ENCODE results near the gene CISTR. TPM values are rescaled to one million over a fixed set of nuclear protein-coding genes. Genes with fewer than 3 reads are reported as not detected.

Gene CISTR
- total RNA-seq, 3 donors from 2014 or later: not detected

DNA sequence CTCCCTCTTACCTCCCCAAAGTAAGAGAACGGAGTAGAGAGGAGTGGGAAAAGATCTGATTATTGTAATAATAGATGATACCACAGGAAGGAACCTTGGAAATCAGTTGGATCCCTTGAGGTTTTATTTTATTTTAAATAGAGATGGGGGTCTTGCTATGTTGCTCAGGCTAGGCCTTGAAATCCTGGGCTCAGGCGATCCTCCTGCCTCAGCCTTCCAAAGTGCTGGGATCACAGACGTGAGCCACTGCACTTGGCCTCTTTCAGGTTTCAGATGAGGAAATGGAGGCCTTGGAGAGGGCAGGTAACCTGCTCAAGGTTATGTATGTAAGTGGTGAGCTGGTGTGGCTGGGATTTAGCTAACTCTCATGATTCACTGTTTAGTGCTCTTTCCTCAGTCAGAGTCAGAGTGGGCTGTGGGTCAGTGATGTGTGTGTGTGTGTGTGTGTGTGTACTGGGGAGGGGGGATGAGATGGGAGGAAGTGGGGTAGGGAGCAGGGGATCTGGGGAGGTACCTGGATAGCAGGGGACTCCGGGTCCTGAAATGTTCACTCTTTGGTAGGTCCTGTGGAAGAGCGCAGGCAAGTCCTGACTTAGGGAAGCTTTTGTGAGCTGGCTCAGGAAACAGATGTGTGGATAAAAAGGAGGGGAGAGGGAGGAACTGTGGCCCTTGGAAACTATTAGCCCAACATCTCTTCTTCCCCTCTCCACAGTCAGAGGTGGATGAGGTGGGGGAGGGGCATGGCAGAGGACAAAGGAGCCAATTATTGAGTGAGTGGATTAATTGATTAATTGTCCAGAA, 4.7 kb upstream of the CISTR start:
- ATAC-seq (no peak), DNase-seq (no peak)
- Mint-ChIP-seq H3K4me3 (no peak overlapping the region), H3K27me3 (ENCODE audit: low read depth) (peaks cover 32% of the 10 kb centered on the region), H3K9me3 (no peaks in the 10 kb centered on the region), H3K36me3 (ENCODE audit: insufficient read depth) (no peaks in the 10 kb centered on the region), H3K4me1 (ENCODE audit: low read depth) (peaks cover 7% of the 10 kb centered on the region)

DNA sequence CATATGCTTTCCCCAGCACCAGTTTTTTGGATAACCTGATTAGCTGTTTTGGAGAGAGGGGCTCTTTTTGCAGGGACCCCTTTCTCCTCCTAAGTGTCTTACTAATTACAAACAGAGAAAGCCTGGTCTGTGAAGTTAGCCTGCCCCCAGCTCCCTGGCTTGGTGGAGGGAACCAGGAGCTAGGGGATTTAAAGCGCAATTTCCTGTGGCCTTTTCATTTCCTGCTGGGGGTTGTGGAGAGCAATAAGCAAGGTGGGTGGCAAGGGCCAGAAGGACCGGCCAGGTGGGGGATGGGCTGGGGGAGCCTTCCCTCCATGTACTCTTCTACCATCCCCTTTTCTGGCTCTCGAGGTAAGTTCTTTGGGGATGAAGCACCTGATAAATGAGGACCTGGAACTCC, 4.1 kb upstream of the CISTR start:
- peaks cover 27% of the 10 kb centered on the region for H3K27me3 Mint-ChIP-seq (ENCODE audit: low read depth)
- H3K36me3 Mint-ChIP-seq (ENCODE audit: insufficient read depth): no peaks in the 10 kb centered on the region
- ATAC-seq (no peak), DNase-seq (no peak)
- no peak overlapping the region for H3K4me3 Mint-ChIP-seq
- peaks cover 7% of the 10 kb centered on the region for H3K4me1 Mint-ChIP-seq (ENCODE audit: low read depth)
- no peaks in the 10 kb centered on the region for H3K9me3 Mint-ChIP-seq

DNA sequence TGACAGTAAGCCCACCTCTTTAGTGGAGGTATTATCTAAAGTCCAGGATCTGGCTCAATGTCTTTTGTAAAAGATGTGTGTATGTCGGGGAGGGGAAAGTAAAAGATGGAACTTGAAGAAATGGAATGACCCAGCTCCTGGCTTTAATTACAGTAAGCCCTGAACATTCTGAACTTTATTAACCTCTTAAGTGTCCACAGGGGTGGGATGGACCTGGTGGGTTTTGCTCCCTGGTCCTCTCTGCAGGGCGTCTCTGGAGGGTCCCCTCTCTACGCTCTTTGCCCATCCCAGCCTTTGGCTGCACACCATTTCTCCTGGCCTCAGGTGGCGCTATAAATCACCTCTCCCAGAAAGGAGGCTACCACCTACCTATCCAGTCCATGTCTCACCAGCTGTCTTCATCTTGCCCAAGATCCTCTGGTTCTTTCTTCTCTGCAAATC, 3.7 kb upstream of the CISTR start:
- no peak for DNase-seq
- H3K4me1 Mint-ChIP-seq (ENCODE audit: low read depth): peaks cover 7% of the 10 kb centered on the region
- no peaks in the 10 kb centered on the region for H3K36me3 Mint-ChIP-seq (ENCODE audit: insufficient read depth)
- ATAC-seq: no peak
- H3K9me3 Mint-ChIP-seq: no peaks in the 10 kb centered on the region
- H3K27me3 Mint-ChIP-seq (ENCODE audit: low read depth): peaks cover 24% of the 10 kb centered on the region
- no peak overlapping the region for H3K4me3 Mint-ChIP-seq

DNA sequence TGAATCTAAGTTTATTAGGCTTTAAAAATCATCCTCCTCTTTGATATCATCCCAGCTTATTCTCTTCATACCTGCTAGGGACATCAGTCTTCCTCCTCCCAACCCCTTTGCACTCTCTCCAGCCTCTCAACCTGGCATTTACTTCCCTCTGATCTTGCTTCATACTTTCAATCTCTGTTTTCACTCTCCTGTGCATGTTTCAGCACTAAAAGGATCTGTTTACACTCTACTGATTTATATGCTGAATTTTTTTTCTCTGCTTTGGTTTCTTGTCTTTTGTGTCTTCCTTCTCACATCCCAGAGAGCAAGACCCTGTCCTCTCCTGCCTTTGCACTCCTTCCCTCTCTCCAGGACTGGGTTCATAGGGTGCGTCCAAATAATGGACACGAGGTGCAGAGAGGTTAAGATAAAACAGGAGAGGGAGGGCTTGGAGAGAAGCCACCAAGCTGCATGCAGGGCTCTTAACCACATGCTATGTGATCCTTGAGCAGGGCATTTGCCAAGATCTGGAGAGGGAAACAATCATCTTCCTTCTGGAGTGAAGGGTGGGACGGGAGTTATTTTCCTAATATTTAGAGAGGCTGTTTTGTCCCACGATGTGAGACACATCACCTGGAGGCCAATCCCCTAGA, 3.0 kb upstream of the CISTR start:
- no peaks in the 10 kb centered on the region for H3K9me3 Mint-ChIP-seq
- no peaks in the 10 kb centered on the region for H3K36me3 Mint-ChIP-seq (ENCODE audit: insufficient read depth)
- ATAC-seq (no peak), DNase-seq (no peak)
- H3K4me1 Mint-ChIP-seq (ENCODE audit: low read depth): peaks cover 7% of the 10 kb centered on the region
- peaks cover 20% of the 10 kb centered on the region for H3K27me3 Mint-ChIP-seq (ENCODE audit: low read depth)
- no peak overlapping the region for H3K4me3 Mint-ChIP-seq

DNA sequence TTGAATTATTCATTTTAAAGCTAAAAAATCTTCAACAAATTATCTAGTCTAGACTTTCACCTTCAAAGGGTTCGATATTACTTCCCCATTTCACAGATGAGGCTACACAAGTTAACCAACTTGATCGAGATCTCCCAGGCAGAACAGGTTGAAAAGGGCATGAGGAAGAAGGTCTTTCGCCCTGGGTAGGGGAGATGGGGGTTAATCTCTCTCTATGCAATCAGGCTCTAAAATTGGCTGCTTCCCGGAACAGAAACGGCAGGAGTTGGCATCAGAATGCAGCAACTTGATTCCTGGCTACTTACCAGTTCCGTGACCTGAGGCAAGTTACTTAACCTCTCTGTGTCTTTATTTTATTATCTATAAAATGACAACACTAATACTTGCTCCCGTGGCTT, 2.4 kb upstream of the CISTR start:
- H3K27me3 Mint-ChIP-seq (ENCODE audit: low read depth): peaks cover 14% of the 10 kb centered on the region
- no peak overlapping the region for H3K4me3 Mint-ChIP-seq
- no peaks in the 10 kb centered on the region for H3K9me3 Mint-ChIP-seq
- ATAC-seq: no peak
- no peak for DNase-seq
- peaks cover 7% of the 10 kb centered on the region for H3K4me1 Mint-ChIP-seq (ENCODE audit: low read depth)
- no peaks in the 10 kb centered on the region for H3K36me3 Mint-ChIP-seq (ENCODE audit: insufficient read depth)

DNA sequence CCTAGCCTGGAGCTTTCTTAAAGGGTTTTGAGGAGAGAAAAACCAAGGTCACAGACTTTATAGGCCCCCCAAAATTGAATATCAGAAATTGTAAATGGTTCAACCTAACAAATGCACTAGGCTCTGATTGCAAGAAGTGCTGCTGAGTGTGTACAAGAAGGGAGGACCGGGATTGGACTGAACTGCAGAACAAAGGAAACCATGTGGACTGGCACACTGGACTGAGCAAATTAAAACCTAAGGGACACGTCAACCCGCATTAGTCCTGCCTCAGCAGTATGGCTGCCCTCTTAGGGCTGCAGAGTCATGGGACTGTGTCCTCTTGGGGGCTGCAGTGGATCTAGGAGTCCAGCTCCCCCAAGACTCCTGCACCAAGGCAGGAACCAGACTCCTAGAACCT, 842 bp upstream of the CISTR start:
- DNase-seq (no peak), ATAC-seq (no peak)
- no peaks in the 10 kb centered on the region for H3K9me3 Mint-ChIP-seq
- no peaks in the 10 kb centered on the region for H3K36me3 Mint-ChIP-seq (ENCODE audit: insufficient read depth)
- peaks cover 11% of the 10 kb centered on the region for H3K4me1 Mint-ChIP-seq (ENCODE audit: low read depth)
- H3K4me3 Mint-ChIP-seq: no peak overlapping the region
- no peaks in the 10 kb centered on the region for H3K27me3 Mint-ChIP-seq (ENCODE audit: low read depth)

DNA sequence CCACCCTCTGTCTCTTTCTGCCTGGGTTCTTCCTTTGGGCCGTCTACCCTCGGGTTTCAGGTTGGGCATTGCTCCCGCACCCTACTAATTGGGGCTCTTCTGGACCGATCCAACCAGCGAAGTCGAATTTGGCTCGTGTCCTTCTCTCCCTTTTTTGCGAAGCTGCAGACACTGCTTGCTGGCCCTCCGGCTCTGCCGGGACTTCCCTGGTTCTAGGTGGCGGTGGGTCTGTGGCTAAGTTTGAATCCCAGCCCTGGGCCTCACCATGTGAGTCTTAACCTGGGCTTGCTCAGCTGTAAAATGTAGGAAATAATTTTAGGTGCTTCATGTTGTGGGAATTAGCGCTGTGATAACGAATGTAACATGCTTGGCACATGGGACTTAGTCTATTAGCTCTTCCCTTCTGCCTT, 418 bp upstream of the CISTR start:
- Mint-ChIP-seq H3K9me3 (no peaks in the 10 kb centered on the region), H3K36me3 (ENCODE audit: insufficient read depth) (no peaks in the 10 kb centered on the region), H3K4me3 (no peak overlapping the region), H3K27me3 (ENCODE audit: low read depth) (no peaks in the 10 kb centered on the region), H3K4me1 (ENCODE audit: low read depth) (peaks cover 13% of the 10 kb centered on the region)
- ATAC-seq (no peak), DNase-seq (no peak)

DNA sequence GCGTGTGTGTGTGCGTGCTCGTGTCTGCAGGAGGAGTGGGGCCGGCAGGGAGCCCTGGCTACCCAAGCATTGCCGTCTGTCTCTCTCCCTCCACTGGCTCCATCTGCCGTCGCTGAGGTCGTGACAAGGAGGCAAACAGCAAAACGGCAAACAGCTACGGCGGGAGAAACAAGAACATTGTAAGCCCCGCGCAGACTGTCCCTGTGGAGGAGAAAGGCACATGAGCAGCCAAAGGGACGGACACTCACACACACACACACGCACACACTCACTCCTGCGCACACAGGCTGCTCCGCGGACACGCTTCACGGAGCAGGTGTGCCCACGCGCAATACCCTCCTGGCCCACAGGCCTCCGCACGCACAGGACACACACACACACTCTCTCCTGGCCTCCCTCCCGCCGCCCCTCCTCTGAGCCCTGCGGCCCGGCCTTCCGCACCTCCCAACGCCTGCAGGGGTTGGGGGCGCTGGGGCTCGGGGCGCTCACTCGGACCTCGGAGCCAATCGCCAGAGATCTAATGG, 905 bp downstream of the CISTR start:
- ATAC-seq (peak; percentile 21 to 33), DNase-seq (no peak)
- Mint-ChIP-seq H3K4me3 (no peak overlapping the region), H3K36me3 (ENCODE audit: insufficient read depth) (no peaks in the 10 kb centered on the region), H3K27me3 (ENCODE audit: low read depth) (peaks cover 5% of the 10 kb centered on the region), H3K9me3 (no peaks in the 10 kb centered on the region), H3K4me1 (ENCODE audit: low read depth) (peaks cover 18% of the 10 kb centered on the region)

DNA sequence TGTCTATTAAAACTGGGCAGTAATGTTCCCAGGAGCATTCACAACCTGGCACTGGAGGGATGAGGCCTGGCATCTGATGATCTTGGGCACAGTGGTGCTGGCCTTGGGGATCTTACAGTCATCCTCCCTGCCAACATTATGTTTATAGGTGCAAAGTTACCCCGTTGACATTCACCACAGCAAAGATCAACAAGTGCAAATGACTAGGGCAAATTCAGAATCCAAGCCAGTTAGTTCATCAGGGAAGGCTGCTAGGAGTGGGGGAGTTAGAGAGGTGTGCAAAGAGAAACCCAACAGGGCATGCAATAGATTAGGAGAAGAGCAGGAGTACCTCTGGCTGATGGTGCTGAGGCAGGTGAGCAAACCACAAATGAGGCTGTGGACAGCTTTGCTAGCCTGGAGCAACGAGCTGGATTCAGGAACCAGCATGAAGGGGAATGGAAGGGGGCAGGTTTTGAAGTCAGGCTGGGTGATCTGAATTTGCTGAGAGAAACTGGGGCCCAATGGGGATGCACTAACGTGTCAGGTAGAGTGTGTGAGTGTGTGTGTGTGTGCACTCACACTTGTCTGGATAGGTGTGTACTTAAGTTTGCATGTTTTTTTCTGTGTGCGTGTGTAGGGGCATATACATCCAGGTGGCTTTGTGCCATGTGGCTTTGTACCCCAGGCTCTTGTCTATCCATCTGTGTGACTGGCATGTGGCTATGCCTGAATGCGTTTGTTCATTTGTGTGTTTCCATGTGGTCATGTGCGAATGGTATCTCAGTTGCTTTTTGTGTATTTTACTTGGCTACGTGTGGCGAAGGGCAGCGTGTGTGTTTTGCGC, 1.6 kb downstream of the CISTR start:
- H3K4me3 Mint-ChIP-seq: no peak overlapping the region
- no peaks in the 10 kb centered on the region for H3K36me3 Mint-ChIP-seq (ENCODE audit: insufficient read depth)
- H3K9me3 Mint-ChIP-seq: no peaks in the 10 kb centered on the region
- ATAC-seq (no peak), DNase-seq (no peak)
- H3K27me3 Mint-ChIP-seq (ENCODE audit: low read depth): peaks cover 10% of the 10 kb centered on the region
- H3K4me1 Mint-ChIP-seq (ENCODE audit: low read depth): peaks cover 18% of the 10 kb centered on the region

DNA sequence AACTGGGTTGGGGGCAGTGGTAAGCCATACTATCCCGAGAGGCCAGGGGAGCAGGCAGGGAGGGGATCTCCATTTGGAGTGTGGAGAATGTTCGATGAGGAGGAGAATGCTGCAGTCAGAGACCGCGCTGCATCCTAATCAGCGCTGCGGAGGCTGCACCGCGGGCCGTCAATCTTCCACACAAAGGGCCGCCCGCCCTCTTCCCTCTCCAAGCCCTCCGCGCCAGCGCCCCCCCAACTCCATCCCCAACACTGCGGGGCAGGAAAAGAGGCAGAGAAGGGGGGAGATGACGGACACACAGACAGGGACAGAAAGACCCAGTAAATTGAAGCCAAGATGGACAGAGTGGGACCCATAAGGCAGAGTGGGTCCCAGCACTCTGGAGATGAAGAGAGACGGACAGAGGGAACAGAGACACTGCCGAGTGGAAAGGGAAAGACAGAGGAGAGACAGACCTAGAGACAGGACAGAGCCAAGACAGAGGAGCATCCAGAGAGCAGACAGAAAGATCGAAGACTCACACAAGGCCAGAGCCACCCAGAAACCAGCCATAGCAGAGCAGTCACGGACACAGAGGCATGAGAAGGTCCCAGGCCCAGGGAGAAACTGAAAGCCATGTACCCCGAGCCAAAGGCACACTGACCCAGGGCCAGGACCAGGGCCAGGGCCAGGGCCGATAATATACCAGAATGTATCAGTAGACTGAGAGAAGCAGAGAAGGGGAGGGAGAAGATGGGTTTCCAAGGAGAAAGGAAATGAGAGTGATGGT, 3.5 kb downstream of the CISTR start:
- no peaks in the 10 kb centered on the region for H3K9me3 Mint-ChIP-seq
- ATAC-seq: no peak
- H3K4me1 Mint-ChIP-seq (ENCODE audit: low read depth): peaks cover 22% of the 10 kb centered on the region
- H3K27me3 Mint-ChIP-seq (ENCODE audit: low read depth): peaks cover 29% of the 10 kb centered on the region
- DNase-seq: no peak
- no peak overlapping the region for H3K4me3 Mint-ChIP-seq
- H3K36me3 Mint-ChIP-seq (ENCODE audit: insufficient read depth): no peaks in the 10 kb centered on the region

DNA sequence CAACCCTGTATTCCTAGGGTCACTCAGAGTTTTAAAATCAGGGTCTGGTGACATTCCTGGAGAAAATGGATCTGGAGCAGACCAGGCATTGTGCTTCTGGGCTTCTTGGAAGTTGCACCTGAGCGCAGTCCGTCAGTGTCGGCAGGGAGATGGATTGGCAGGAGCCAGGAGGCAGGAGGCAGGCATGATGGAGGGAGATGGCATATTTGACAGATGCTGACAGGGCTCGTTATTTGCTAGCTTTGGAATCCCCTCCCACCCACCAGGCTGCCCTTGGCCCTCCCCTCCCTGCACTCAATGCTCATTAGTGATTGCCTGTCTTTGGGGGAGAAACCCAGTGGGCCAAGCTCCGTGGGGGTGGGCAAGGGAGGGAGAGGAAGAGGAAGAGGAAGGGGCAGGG, 4.7 kb downstream of the CISTR start:
- ATAC-seq: no peak
- Mint-ChIP-seq H3K4me1 (ENCODE audit: low read depth) (peaks cover 23% of the 10 kb centered on the region), H3K4me3 (no peak overlapping the region), H3K27me3 (ENCODE audit: low read depth) (peaks cover 40% of the 10 kb centered on the region), H3K36me3 (ENCODE audit: insufficient read depth) (no peaks in the 10 kb centered on the region), H3K9me3 (no peaks in the 10 kb centered on the region)
- no peak for DNase-seq

DNA sequence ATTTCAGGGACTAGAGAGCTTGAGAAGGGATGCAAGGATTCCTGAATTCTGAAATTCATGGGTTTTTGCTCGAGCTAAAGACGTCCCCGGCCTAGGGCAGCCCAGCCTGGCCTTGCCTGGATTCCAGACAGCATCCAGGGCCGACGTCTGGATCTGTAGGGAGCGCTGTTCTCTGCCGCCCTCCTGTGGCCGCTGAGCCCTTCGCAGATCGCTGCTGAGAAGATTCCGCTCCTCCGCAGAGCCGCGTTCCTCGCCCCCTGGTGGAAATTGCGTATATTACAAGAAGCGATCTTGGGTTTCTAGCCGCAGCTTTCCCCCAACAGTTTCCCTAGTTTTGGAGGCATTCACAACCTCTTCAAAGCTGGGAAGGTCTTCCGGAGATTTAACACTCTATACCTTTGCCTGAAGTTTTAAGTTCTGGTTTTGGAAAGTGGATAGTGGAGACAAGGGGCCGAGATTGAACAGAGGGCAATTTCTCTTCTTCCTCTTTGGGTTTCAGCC, 5.1 kb downstream of the CISTR start:
- Mint-ChIP-seq H3K36me3 (ENCODE audit: insufficient read depth) (no peaks in the 10 kb centered on the region), H3K4me1 (ENCODE audit: low read depth) (peaks cover 20% of the 10 kb centered on the region), H3K9me3 (no peaks in the 10 kb centered on the region), H3K4me3 (no peak overlapping the region), H3K27me3 (ENCODE audit: low read depth) (peaks cover 41% of the 10 kb centered on the region)
- peak; percentile 77 to 78 for ATAC-seq
- peak; percentile 83 for DNase-seq

DNA sequence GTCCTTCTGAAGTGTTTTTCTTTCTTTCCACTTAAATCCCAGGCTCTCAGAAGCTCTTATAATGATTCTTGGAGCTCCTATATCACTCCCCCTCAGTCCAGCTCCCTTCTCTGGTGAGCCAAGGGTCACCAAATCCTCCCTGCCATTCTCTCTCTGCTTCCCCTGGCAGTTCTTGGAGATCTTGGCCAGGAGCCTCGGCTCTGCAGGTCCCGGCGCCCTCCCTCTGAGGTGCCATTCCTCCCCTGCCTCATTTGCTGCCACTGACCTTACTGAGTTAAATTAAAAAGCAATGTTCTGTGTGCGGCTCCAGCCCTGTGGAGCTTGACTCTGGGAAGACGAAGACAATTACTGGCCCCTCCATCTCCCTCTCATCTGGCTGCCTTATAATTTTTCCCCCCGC, 7.0 kb downstream of the CISTR start:
- Mint-ChIP-seq H3K4me1 (ENCODE audit: low read depth) (peaks cover 20% of the 10 kb centered on the region), H3K27me3 (ENCODE audit: low read depth) (peaks cover 44% of the 10 kb centered on the region), H3K9me3 (no peaks in the 10 kb centered on the region), H3K36me3 (ENCODE audit: insufficient read depth) (no peaks in the 10 kb centered on the region), H3K4me3 (no peak overlapping the region)
- DNase-seq (no peak), ATAC-seq (no peak)

DNA sequence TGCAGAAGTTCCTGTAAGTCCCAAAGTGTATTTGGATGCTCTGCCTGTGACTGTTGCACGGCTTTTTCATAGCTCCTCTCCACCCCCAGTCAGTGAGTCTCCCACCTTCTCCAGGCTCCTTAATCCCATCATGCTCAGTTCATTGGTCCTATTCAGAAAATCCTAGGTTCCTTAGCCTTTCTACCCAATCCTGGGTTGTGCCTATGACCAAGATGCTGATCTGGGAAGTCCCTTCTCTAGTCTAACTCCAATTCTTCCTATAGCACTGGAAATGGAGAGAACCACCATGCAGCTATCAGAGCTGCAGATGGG, 7.7 kb downstream of the CISTR start:
- Mint-ChIP-seq H3K27me3 (ENCODE audit: low read depth) (peaks cover 50% of the 10 kb centered on the region), H3K9me3 (no peaks in the 10 kb centered on the region), H3K4me3 (no peak overlapping the region), H3K36me3 (ENCODE audit: insufficient read depth) (no peaks in the 10 kb centered on the region), H3K4me1 (ENCODE audit: low read depth) (peaks cover 27% of the 10 kb centered on the region)
- DNase-seq (no peak), ATAC-seq (no peak)

Data from activated T-cell treated with anti-CD3 and anti-CD28 coated beads, Interleukin-2, amount 50 U/mL, for 4 hours (primary cell).